B cell (primary cell): Measurements from ENCODE around the gene EEFSEC. TPM values are rescaled to one million over a fixed set of nuclear protein-coding genes. Genes with fewer than 3 reads are reported as not detected.

Experiments
- ATAC-seq: fragments of 200-7000 bp; cut with Tn5 transposase; one replicate; pipeline ENCODE4 v1.10.0; 2021; ENCODE audit warnings: low read depth, mild to moderate bottlenecking, moderate number of reproducible peaks, moderate library complexity
- CTCF ChIA-PET: fragments of 350-600 bp; sonication (Branson Sonifier 250); formaldehyde crosslinking; loops from one replicate; lab custom pipeline; 2021; ENCODE audit warnings: antibody characterized with exemption, inconsistent platforms; lab: Charles Lee
- POLR2A ChIA-PET: fragments of 350-600 bp; sonication (Branson Sonifier 250); formaldehyde crosslinking; loops from one replicate; lab custom pipeline; 2021; ENCODE audit warnings: antibody characterized with exemption; lab: Charles Lee
- DNase-seq: peaks from one replicate; pipeline ENCODE4 v3.0.0; 2013
- H2AFZ ChIP-seq: 2 replicates; pipeline ENCODE4 v1.6.1; 2012; ENCODE audit warnings: mild to moderate bottlenecking, low read depth, low read length; ENCODE audit not compliant: insufficient read depth, poor library complexity, severe bottlenecking
- H3K27ac ChIP-seq, 2 donors: 1 replicate in 1 of 2; 2 replicates in 1 of 2; pipeline ENCODE4 v1.5.1; 2012 to 2013; ENCODE audit warnings: low read length in 2 of 2, mild to moderate bottlenecking in 2 of 2, moderate library complexity in 1 of 2
- H3K27me3 ChIP-seq, 4 experiments: fragments of 200-600 bp in 1 of 4; sonication (generic) in 1 of 4; replicated peaks in 1 of 4; 1 replicate in 2 of 4; 2 replicates in 2 of 4; pipeline versions ENCODE4 v1.6.1 to v1.7.0; 2013 to 2016; ENCODE audit warnings: low read length in 3 of 4, mild to moderate bottlenecking in 2 of 4, mixed read lengths in 1 of 4, moderate library complexity in 1 of 4; ENCODE audit not compliant: insufficient read depth in 4 of 4, control insufficient read depth in 3 of 4; ENCODE audit errors: control extremely low read depth in 1 of 4
- H3K36me3 ChIP-seq, 2 experiments: replicated peaks in 1 of 2; 1 replicate in 1 of 2; 2 replicates in 1 of 2; pipeline versions ENCODE4 v1.6.1 to v1.7.1; 2013; ENCODE audit warnings: low read length in 1 of 2; ENCODE audit not compliant: insufficient read depth in 2 of 2, control insufficient read depth in 1 of 2; ENCODE audit errors: control extremely low read depth in 1 of 2, extremely low read depth in 1 of 2
- H3K4me1 ChIP-seq, 2 donors: fragments of 200-600 bp in 1 of 2; sonication (generic) in 1 of 2; 1 replicate in 1 of 2; 2 replicates in 1 of 2; pipeline versions ENCODE4 v1.5.1 to v1.6.1; 2013 to 2017; ENCODE audit warnings: low read length in 2 of 2; ENCODE audit not compliant: control insufficient read depth in 2 of 2, insufficient read depth in 2 of 2
- H3K4me2 ChIP-seq: replicated peaks from 2 replicates; pipeline ENCODE3; 2012; ENCODE audit warnings: mild to moderate bottlenecking, low read depth, low read length; ENCODE audit not compliant: poor library complexity, severe bottlenecking
- H3K4me3 ChIP-seq, 5 experiments: fragments of 200-600 bp in 1 of 5; sonication (generic) in 1 of 5; 1 replicate in 3 of 5; 2 replicates in 2 of 5; pipeline versions ENCODE4 v1.5.1 to v1.7.0; 2011 to 2016; ENCODE audit warnings: low read length in 4 of 5, mild to moderate bottlenecking in 4 of 5, low read depth in 2 of 5, control low read depth in 1 of 5, moderate library complexity in 1 of 5; ENCODE audit not compliant: insufficient read depth in 1 of 5; ENCODE audit errors: control extremely low read depth in 1 of 5, extremely low read depth in 1 of 5
- H3K79me2 ChIP-seq: fragments of 200-600 bp; sonication (generic); one replicate; pipeline ENCODE4 v1.6.0; 2016; ENCODE audit warnings: low read length; ENCODE audit not compliant: control insufficient read depth, insufficient read depth
- H3K9ac ChIP-seq: fragments of 200-600 bp; sonication (generic); 2 replicates; pipeline ENCODE4 v1.6.1; 2017; ENCODE audit warnings: mild to moderate bottlenecking, low read length, moderate library complexity
- H3K9me3 ChIP-seq, 3 donors: one replicate each; pipeline versions ENCODE4 v1.6.1 to v1.7.1; 2013; ENCODE audit warnings: low read length in 2 of 3; ENCODE audit not compliant: control insufficient read depth in 2 of 3, insufficient read depth in 1 of 3; ENCODE audit errors: control extremely low read depth in 1 of 3
- H4K20me1 ChIP-seq: 2 replicates; pipeline ENCODE4 v1.6.0; 2012; ENCODE audit warnings: mild to moderate bottlenecking, low read length; ENCODE audit not compliant: insufficient read depth, control insufficient read depth, poor library complexity, severe bottlenecking
- H3K27ac Mint-ChIP-seq: one replicate; pipeline ENCODE4 v1.8.0; 2021; ENCODE audit warnings: mixed read lengths
- H3K27me3 Mint-ChIP-seq: one replicate; pipeline ENCODE4 v1.8.0; 2021; ENCODE audit warnings: mixed read lengths
- H3K4me1 Mint-ChIP-seq: one replicate; pipeline ENCODE4 v1.8.0; 2021; ENCODE audit warnings: mixed read lengths
- H3K4me3 Mint-ChIP-seq: one replicate; pipeline ENCODE4 v1.8.0; 2021; ENCODE audit warnings: mixed read lengths
- H3K9me3 Mint-ChIP-seq: one replicate; pipeline ENCODE4 v1.8.0; 2022; ENCODE audit warnings: mixed read lengths; ENCODE audit not compliant: insufficient read depth
- EZH2 ChIP-seq: IDR thresholded peaks from 2 replicates; pipeline ENCODE4 v1.6.1; 2012; ENCODE audit warnings: borderline replicate concordance, low read depth, mild to moderate bottlenecking, moderate library complexity, low read length; ENCODE audit not compliant: insufficient read depth, poor library complexity, severe bottlenecking
- WGBS: methylation state at CpG from one replicate; pipeline ENCODE4 v1.1.5; 2013; ENCODE audit warnings: missing lambda C conversion rate; ENCODE audit not compliant: insufficient coverage; 5-methylcytosine and 5-hydroxymethylcytosine counted together
- intact Hi-C: fragments of 100-400 bp; cut with micrococcal nuclease; formaldehyde crosslinking; loops from one replicate; pipeline ENCODE4 v1.10.0; 2022
- polyA plus RNA-seq: library from polyadenylated mRNA; depleted of rRNA; stranded (reverse); fragments of >200 nt; gene quantifications from 2 replicates; pipeline ENCODE4 v1.2.3, GENCODE V29; 2012
- total RNA-seq, 2 donors: library from RNA; stranded (reverse); fragments of 120-200 nt in 1 of 2; gene quantifications; 1 replicate in 1 of 2; 2 replicates in 1 of 2; pipeline versions ENCODE4 v1.2.3 to v1.2.4, GENCODE V29; 2013 to 2022
- TF ChIP-seq, protein P1 (sequence below): fragments of 200-600 bp; IDR thresholded peaks from one replicate; pipeline ENCODE4 v1.8.0; 2022; ENCODE audit warnings: antibody characterized with exemption, mild to moderate bottlenecking

Gene EEFSEC
- total and polyA plus RNA-seq, 2 donors (not counting 1 experiment from before 2014, with no cell fraction given): 17.9 to 18.4 TPM

DNA sequence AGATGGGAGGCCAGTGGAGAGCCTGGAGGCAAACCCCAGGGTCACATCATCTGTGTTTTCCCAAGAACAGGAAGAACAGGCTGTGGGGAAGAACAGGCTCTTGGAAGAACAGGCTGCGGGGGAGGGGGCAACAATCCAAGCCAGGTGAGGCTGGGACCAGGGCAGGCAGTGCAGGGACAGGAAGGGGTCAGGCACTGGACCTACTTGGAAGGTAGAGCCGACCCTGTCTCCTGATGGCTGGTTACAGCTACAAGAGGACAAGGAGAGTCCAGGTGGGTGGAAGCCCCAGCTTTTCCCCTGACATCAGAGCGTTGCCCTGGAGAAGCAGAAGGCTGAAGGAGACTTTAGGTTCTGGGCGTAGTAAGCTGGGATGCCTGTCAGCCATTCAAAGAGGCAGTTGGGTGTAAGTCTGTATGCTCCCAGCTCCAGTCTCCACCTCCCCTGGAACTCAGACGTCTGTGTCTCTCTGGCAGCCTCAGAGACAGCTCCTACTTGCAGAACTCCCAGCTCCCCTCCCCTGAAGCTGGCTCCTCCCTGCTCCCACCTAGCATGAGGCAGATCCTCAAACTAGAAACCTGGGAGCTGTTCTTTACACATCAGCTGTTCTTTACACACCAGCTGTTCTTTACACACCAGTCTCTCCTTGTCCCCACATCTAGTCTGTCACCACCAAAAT, 182.5 kb downstream of the EEFSEC start:
- Histone ChIP-seq H3K27me3 (no peaks in the 10 kb centered on the region), H3K4me1 (no peaks in the 10 kb centered on the region), H3K36me3 (peaks cover 0 to 17% of the 10 kb centered on the region in 2 experiments), H3K9me3 (no peaks in the 10 kb centered on the region), H3K4me2 (no peak overlapping the region), H3K4me3 (no peak overlapping the region), H3K27ac (no peak overlapping the region), H3K79me2 (no peaks in the 10 kb centered on the region), H3K9ac (no peak overlapping the region), H4K20me1 (no peaks in the 10 kb centered on the region), H2AFZ (no peak overlapping the region)
- intact Hi-C loops: no loop called here
- DNase-seq (no peak), ATAC-seq (no peak)
- no peaks in the 10 kb centered on the region for H3K4me1 Mint-ChIP-seq
- no peaks in the 10 kb centered on the region for H3K27me3 Mint-ChIP-seq
- no peak overlapping the region for H3K27ac Mint-ChIP-seq
- ChIA-PET POLR2A (no interaction called here), CTCF (no interaction called here)
- no peak for TF ChIP-seq EZH2
- TF ChIP-seq, protein P1, sequence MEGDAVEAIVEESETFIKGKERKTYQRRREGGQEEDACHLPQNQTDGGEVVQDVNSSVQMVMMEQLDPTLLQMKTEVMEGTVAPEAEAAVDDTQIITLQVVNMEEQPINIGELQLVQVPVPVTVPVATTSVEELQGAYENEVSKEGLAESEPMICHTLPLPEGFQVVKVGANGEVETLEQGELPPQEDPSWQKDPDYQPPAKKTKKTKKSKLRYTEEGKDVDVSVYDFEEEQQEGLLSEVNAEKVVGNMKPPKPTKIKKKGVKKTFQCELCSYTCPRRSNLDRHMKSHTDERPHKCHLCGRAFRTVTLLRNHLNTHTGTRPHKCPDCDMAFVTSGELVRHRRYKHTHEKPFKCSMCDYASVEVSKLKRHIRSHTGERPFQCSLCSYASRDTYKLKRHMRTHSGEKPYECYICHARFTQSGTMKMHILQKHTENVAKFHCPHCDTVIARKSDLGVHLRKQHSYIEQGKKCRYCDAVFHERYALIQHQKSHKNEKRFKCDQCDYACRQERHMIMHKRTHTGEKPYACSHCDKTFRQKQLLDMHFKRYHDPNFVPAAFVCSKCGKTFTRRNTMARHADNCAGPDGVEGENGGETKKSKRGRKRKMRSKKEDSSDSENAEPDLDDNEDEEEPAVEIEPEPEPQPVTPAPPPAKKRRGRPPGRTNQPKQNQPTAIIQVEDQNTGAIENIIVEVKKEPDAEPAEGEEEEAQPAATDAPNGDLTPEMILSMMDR: no peak
- no peaks in the 10 kb centered on the region for H3K9me3 Mint-ChIP-seq
- 92% methylated on average over 4 of the region's 5 CpGs for WGBS
- H3K4me3 Mint-ChIP-seq: no peak overlapping the region

- Mint-ChIP-seq H3K27me3 (no peaks in the 10 kb centered on the region), H3K9me3 (no peaks in the 10 kb centered on the region), H3K4me3 (no peak overlapping the region), H3K4me1 (no peaks in the 10 kb centered on the region), H3K27ac (no peak overlapping the region)
- POLR2A ChIA-PET: no interaction called here
- no peaks in the 10 kb centered on the region for H3K4me1 ChIP-seq
- peaks cover 0 to 20% of the 10 kb centered on the region in 2 experiments for H3K36me3 ChIP-seq
- DNase-seq (no peak), ATAC-seq (no peak)
- H3K4me2 ChIP-seq: no peak overlapping the region
- intact Hi-C loops: no loop called here
- no peak overlapping the region for H2AFZ ChIP-seq
- H3K4me3 ChIP-seq: no peak overlapping the region
- no peaks in the 10 kb centered on the region for H3K79me2 ChIP-seq
- H3K9ac ChIP-seq: no peak overlapping the region
- no peaks in the 10 kb centered on the region for H3K27me3 ChIP-seq
- H3K9me3 ChIP-seq: no peaks in the 10 kb centered on the region
- WGBS: 98% methylated on average over 13 of the region's 14 CpGs
- TF ChIP-seq, protein P1: no peak
- no peak for TF ChIP-seq EZH2
- H4K20me1 ChIP-seq: no peaks in the 10 kb centered on the region
- CTCF ChIA-PET: no interaction called here
- no peak overlapping the region for H3K27ac ChIP-seq
These were observed 183.3 kb downstream of the EEFSEC start for GRCh38 chr3:128336337-128337156.
